Ishikawa (cell line): ENCODE results near the gene ITIH3.

Experiments used
- CEBPB ChIP-seq: IDR thresholded peaks from 2 replicates; pipeline ENCODE4 v1.6.1; 2012
- CREB1 ChIP-seq: IDR thresholded peaks from 2 replicates; pipeline ENCODE4 v1.6.1; 2012; ENCODE audit warnings: low read depth
- EGR1 ChIP-seq: IDR thresholded peaks from 2 replicates; pipeline ENCODE4 v1.6.1; 2012
- EP300 ChIP-seq: IDR thresholded peaks from 2 replicates; pipeline ENCODE4 v1.6.1; 2012; ENCODE audit warnings: borderline replicate concordance
- FOXM1 ChIP-seq: IDR thresholded peaks from 2 replicates; pipeline ENCODE4 v1.6.1; 2012; ENCODE audit warnings: low read depth, borderline replicate concordance
- MAX ChIP-seq: IDR thresholded peaks from 2 replicates; pipeline ENCODE4 v1.6.1; 2012
- NFIC ChIP-seq: IDR thresholded peaks from 2 replicates; pipeline ENCODE4 v1.6.1; 2012
- RAD21 ChIP-seq: IDR thresholded peaks from 2 replicates; pipeline ENCODE4 v1.6.1; 2012; ENCODE audit warnings: low read depth
- TAF1 ChIP-seq: IDR thresholded peaks from 2 replicates; pipeline ENCODE4 v1.6.1; 2012; ENCODE audit warnings: low read depth, mild to moderate bottlenecking
- TCF12 ChIP-seq: IDR thresholded peaks from 2 replicates; pipeline ENCODE4 v1.6.1; 2012; ENCODE audit warnings: low read depth
- TEAD4 ChIP-seq: IDR thresholded peaks from 2 replicates; pipeline ENCODE4 v1.6.1; 2012
- USF1 ChIP-seq: IDR thresholded peaks from 2 replicates; pipeline ENCODE4 v1.6.1; 2012
- YY1 ChIP-seq: IDR thresholded peaks from 2 replicates; pipeline ENCODE4 v1.6.1; 2012; ENCODE audit warnings: low read depth
- ZBTB7A ChIP-seq: IDR thresholded peaks from 2 replicates; pipeline ENCODE4 v1.6.1; 2012; ENCODE audit warnings: low read depth
- TF ChIP-seq, protein P1 (sequence below): IDR thresholded peaks from 2 replicates; pipeline ENCODE4 v1.6.1; 2012; ENCODE audit warnings: low read depth, mild to moderate bottlenecking

Gene ITIH3

GRCh38 chr3:52790337-52790736 is 4.3 kb upstream of the ITIH3 start:
- no peak for TF ChIP-seq TAF1
- no peak for TF ChIP-seq ZBTB7A
- TF ChIP-seq, protein P1, sequence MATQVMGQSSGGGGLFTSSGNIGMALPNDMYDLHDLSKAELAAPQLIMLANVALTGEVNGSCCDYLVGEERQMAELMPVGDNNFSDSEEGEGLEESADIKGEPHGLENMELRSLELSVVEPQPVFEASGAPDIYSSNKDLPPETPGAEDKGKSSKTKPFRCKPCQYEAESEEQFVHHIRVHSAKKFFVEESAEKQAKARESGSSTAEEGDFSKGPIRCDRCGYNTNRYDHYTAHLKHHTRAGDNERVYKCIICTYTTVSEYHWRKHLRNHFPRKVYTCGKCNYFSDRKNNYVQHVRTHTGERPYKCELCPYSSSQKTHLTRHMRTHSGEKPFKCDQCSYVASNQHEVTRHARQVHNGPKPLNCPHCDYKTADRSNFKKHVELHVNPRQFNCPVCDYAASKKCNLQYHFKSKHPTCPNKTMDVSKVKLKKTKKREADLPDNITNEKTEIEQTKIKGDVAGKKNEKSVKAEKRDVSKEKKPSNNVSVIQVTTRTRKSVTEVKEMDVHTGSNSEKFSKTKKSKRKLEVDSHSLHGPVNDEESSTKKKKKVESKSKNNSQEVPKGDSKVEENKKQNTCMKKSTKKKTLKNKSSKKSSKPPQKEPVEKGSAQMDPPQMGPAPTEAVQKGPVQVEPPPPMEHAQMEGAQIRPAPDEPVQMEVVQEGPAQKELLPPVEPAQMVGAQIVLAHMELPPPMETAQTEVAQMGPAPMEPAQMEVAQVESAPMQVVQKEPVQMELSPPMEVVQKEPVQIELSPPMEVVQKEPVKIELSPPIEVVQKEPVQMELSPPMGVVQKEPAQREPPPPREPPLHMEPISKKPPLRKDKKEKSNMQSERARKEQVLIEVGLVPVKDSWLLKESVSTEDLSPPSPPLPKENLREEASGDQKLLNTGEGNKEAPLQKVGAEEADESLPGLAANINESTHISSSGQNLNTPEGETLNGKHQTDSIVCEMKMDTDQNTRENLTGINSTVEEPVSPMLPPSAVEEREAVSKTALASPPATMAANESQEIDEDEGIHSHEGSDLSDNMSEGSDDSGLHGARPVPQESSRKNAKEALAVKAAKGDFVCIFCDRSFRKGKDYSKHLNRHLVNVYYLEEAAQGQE: no peak
- TF ChIP-seq EGR1: no peak
- TF ChIP-seq TEAD4: no peak
- TF ChIP-seq TCF12: no peak
- TF ChIP-seq FOXM1: no peak
- no peak for TF ChIP-seq RAD21
- TF ChIP-seq YY1: no peak
- no peak for TF ChIP-seq NFIC
- no peak for TF ChIP-seq CEBPB
- TF ChIP-seq CREB1: no peak
- TF ChIP-seq EP300: no peak
- TF ChIP-seq USF1: no peak
- TF ChIP-seq MAX: no peak

- no peak for TF ChIP-seq ZBTB7A
- TF ChIP-seq EP300: no peak
- no peak for TF ChIP-seq TEAD4
- no peak for TF ChIP-seq TCF12
- no peak for TF ChIP-seq RAD21
- TF ChIP-seq TAF1: no peak
- TF ChIP-seq CREB1: no peak
- no peak for TF ChIP-seq EGR1
- no peak for TF ChIP-seq CEBPB
- TF ChIP-seq NFIC: no peak
- TF ChIP-seq USF1: no peak
- TF ChIP-seq FOXM1: no peak
These were observed 3.9 kb upstream of the ITIH3 start for GRCh38 chr3:52790741-52791140.

DNA sequence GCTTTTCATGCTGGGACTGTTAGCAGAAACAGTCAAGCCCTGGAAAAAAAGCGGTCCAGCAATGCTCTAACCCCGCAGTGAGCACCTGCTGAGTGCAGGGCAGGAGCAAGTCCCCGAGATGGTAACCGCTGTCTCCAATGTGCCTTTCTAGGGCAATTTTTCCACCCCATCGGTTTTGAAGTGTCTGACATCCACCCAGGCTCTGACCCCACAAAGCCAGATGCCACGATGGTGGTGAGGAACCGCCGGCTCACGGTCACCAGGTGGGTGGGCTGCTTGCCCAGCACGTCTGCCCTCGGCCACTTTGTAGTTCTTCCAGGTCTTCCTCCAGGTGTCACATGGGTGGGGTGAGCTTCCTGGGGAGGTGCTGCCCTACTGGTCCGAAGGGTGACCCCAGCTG is 3.2 kb upstream of the ITIH3 start:
- TF ChIP-seq TCF12 (no peak), TAF1 (no peak), EP300 (no peak), CEBPB (no peak), ZBTB7A (no peak), RAD21 (no peak), USF1 (no peak), TEAD4 (no peak), FOXM1 (no peak), EGR1 (no peak), YY1 (no peak), NFIC (no peak), MAX (no peak)
- TF ChIP-seq, protein P1: no peak

- TF ChIP-seq MAX (no peak), TAF1 (no peak), EP300 (no peak), TEAD4 (no peak), YY1 (no peak)
These were observed 2.7 kb upstream of the ITIH3 start for GRCh38 chr3:52791928-52792327.

DNA sequence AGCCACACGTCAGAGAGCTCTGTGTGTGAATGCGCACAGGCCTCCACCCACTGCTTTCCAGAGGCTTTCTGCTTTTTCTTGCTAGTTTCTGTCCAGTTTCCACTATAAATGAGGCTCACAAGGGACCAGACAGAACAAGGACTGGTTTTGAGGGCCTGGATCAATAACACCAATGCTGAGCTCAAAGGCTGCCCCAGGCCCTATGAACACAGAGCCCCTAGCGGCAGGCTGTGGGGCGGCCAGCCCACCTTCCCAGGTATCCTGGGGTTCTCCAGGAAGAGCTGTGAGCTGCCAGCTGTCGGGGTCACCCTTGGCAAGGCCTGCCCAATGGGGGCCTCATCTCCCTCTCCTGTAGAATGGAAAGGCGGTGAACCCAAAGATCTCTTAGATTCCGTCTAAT is 2.2 kb upstream of the ITIH3 start:
- TF ChIP-seq ZBTB7A (no peak), TCF12 (no peak)
